LNCaP clone FGC (cell line): ENCODE data around the gene KIF6.

Source experiments
- DNase-seq: peaks from one replicate; pipeline ENCODE4 v3.0.0-alpha.2; 2011; ENCODE audit warnings: low read depth
- H3K4me3 ChIP-seq: 2 replicates; pipeline ENCODE4 v1.5.1; 2011; ENCODE audit warnings: mild to moderate bottlenecking, low read depth, low read length, control low read depth
- TF ChIP-seq, protein P1 (sequence below): IDR thresholded peaks from 2 replicates; pipeline ENCODE4 v1.5.1; 2012; ENCODE audit warnings: mild to moderate bottlenecking; ENCODE audit not compliant: control insufficient read depth, insufficient read depth; ENCODE audit errors: extremely low read depth

Gene KIF6

DNA sequence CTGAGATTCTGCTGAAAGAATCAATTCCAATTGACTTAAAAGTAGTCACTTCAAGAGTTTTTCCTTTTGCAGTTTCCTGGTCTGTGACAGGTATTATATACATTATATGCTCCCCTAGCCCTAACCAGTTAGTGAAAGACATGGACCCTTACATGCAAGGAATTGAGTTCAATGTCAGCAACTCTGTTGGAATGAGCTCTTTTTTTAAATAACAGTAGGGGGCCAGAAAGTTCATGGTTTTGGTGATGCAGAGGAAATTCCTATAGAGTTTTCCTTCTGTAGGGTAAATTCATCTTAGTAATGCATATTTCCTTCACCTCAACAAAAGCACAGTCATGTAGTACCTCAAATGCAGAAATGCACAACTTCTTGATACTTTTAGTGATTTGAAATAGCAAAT is 172.2 kb downstream of the KIF6 start:
- no peak overlapping the region for H3K4me3 ChIP-seq
- no peak for DNase-seq
- TF ChIP-seq, protein P1, sequence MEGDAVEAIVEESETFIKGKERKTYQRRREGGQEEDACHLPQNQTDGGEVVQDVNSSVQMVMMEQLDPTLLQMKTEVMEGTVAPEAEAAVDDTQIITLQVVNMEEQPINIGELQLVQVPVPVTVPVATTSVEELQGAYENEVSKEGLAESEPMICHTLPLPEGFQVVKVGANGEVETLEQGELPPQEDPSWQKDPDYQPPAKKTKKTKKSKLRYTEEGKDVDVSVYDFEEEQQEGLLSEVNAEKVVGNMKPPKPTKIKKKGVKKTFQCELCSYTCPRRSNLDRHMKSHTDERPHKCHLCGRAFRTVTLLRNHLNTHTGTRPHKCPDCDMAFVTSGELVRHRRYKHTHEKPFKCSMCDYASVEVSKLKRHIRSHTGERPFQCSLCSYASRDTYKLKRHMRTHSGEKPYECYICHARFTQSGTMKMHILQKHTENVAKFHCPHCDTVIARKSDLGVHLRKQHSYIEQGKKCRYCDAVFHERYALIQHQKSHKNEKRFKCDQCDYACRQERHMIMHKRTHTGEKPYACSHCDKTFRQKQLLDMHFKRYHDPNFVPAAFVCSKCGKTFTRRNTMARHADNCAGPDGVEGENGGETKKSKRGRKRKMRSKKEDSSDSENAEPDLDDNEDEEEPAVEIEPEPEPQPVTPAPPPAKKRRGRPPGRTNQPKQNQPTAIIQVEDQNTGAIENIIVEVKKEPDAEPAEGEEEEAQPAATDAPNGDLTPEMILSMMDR = no peak

DNA sequence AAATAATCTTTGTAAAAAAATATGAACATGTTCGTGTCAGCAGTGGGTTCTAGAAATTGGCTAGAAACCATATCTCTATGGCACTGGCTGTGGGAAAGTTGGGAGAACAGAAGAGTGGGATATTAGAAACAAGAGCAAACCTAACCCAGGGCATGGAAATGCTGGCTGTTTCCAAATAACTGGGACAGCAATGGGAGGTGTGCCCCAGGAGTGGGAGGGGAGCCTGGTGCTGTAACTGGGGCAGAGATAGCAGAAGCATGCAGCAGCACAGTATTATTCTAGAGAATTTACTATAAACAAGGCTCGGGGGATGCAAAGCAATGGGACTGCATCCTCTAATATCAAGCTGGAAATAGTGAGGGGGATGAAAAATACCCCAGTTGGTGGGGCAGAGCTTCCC is 175.0 kb downstream of the KIF6 start:
- no peak overlapping the region for H3K4me3 ChIP-seq
- no peak for DNase-seq
- TF ChIP-seq, protein P1 = no peak

DNA sequence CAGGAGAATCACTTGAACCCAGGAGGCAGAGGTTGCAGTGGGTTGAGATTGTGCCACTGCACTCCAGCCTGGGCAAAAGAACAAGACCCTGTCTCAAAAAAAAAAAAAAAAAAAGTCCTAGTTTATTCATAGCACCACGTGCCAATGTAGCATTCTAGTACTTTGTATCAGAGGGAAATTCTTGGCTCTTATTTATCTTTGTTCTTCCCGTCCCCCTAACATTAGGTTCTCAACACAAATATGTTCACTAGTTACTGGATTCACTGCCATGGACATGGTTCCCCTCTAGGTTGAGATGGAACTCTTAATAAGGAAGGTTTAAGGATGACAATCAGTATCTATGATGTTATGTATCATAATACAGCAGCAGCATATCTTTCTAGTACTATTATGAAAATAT is 178.5 kb downstream of the KIF6 start:
- H3K4me3 ChIP-seq = no peak overlapping the region
- TF ChIP-seq, protein P1 = no peak
- DNase-seq = no peak

DNA sequence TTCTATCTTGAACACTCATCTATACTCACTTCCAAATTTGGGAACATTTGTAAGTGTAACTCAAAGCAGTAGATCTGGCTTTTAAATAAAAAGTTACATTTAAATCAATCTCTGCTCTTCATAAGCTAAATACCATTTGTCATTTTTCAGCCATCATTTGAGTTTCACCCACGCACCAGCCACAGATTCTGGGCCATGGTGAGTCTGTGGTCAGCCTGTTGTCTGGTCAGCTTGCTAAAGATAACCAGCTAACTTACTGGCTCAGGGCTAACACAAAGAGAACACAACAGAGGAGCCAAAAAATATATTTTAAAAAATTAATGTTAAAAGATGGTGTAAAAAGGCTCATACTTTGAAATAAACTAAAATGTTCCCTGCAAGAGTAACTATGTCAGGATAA is 181.3 kb downstream of the KIF6 start:
- TF ChIP-seq, protein P1 = no peak
- DNase-seq = no peak
- H3K4me3 ChIP-seq = no peak overlapping the region

DNA sequence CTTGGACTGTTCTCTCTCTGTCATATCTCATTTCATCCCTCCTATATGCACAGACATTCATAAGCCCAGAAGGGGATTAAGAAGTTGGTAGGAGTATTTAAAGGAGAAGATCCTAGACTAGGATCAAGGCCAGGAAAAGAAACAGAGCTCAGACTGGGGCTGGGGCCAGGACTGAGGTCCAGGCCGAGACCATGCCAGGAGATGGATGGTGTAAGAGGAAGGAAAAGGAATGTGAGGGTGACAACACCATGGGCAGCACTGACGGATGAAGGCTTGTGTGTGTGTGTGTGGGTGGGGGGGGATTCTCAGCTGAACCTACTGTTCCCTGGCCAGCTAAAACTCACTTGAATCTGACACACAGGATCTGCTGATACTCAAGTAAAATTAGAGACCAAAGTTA is 182.1 kb downstream of the KIF6 start:
- DNase-seq = no peak
- TF ChIP-seq, protein P1 = no peak

DNA sequence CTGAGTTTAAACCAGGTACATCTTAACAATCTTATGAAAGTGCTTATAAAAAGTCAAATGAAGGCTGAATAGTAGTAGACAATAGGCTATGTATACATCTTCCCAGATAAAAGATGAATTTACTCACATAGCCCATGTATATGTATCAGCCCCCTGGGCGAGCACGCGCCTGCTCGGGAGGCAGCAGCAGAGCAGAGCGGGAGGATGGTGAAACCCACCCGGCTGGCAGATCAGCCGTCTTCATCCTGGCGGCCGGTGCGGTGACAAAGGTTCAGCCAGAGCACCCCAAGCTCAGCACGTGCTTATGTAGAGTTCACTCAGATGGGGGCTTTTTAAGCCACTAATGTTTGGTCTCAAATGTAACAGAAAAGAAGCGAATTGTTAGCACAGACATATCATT is 184.8 kb downstream of the KIF6 start:
- DNase-seq = no peak
- H3K4me3 ChIP-seq = no peak overlapping the region
- TF ChIP-seq, protein P1 = no peak

More for the DNA sequence above, 182.1 kb downstream of the KIF6 start:
- H3K4me3 ChIP-seq = no peak overlapping the region

DNA sequence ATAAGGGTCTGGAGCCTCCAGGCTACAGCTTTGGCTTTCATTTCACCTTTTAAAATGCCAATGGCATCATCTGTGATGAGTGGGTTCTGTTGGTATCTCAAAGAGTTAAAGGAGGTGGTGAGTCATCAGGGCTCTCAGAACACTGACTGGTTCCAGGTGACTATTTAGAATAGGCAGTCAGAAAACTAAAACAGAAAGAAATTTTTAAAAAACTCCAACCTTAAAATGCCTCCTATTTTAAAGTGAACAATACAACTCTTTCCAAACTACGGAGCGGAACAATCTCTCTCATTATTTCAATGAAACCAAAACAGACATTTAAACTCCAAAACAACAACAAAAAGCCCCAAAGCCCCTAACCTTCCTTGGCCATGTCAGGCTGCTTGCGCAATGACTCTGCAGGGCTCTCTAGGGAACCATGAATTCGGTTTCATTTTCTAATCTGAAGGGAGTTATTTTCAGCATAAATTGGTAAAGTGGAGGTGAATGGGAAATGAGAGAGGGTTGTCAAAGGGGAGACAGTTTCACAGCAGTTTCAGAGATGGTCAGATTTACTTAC is 194.9 kb downstream of the KIF6 start:
- no peak overlapping the region for H3K4me3 ChIP-seq
- no peak for DNase-seq
- TF ChIP-seq, protein P1 = no peak
